ENCODE measurements around the gene EPS8L2. TPM values are rescaled to one million over a fixed set of nuclear protein-coding genes. Genes with fewer than 3 reads are reported as not detected.

The EPS8L2 gene
- total RNA-seq, 1 experiment from 2014 or later = 92.8 TPM

- H2AFZ ChIP-seq (ENCODE audit: low read length) = no peak overlapping the region
- no peaks in the 10 kb centered on the region for H3K79me1 ChIP-seq (ENCODE audit: insufficient read depth, low read depth, low read length, poor library complexity, severe bottlenecking)
- H3K23me2 ChIP-seq (ENCODE audit: insufficient read length, low read depth, low read length, poor library complexity, severe bottlenecking) = no peaks in the 10 kb centered on the region
- no peak overlapping the region for H3K18ac ChIP-seq (ENCODE audit: insufficient read length, low read depth, low read length)
- no peak overlapping the region for H4K91ac ChIP-seq (ENCODE audit: insufficient read length, low read depth, low read length)
- peaks cover 5 to 18% (median 9%) of the 10 kb centered on the region in 3 experiments; a peak in 5 of 7 replicates for H3K36me3 Mint-ChIP-seq (ENCODE audit: insufficient read depth in 1 of 3, low read depth in 3 of 3)
- H3K56ac ChIP-seq (ENCODE audit: insufficient read length, low read depth, low read length) = no peak overlapping the region
- no peak overlapping the region for H2BK15ac ChIP-seq (ENCODE audit: low read depth, low read length)
- H3K9ac ChIP-seq (ENCODE audit: extremely low read depth, insufficient read length, low read length) = no peak overlapping the region
- no peak overlapping the region for H3K27ac Mint-ChIP-seq
- WGBS (ENCODE audit: extremely low coverage, insufficient read length, low lambda C conversion rate) = no CpG with 5 or more reads among the region's 34 CpGs
- H3K9me3 ChIP-seq (ENCODE audit: control insufficient read depth, low read depth, low read length) = no peaks in the 10 kb centered on the region
- H3K79me2 ChIP-seq (ENCODE audit: insufficient read depth, low read length) = no peaks in the 10 kb centered on the region
- H3K23ac ChIP-seq (ENCODE audit: insufficient read length, low read depth, low read length) = no peak overlapping the region
- H3K4me3 Mint-ChIP-seq = peak overlapping the region in 1 of 2 experiments; percentile 66; a peak in 3 of 5 replicates
- H4K8ac ChIP-seq (replicated peaks; ENCODE audit: insufficient read length, low read depth, low read length) = no peak overlapping the region
- no peaks in the 10 kb centered on the region for H3K4me1 ChIP-seq (ENCODE audit: insufficient read depth, low read length)
- H3K4me2 ChIP-seq (ENCODE audit: insufficient read depth, insufficient read length, low read length) = no peak overlapping the region
- no peaks in the 10 kb centered on the region for H4K20me1 ChIP-seq (ENCODE audit: control insufficient read depth, insufficient read depth, insufficient read length)
- H3K27me3 ChIP-seq (ENCODE audit: insufficient read depth, low read length) = no peaks in the 10 kb centered on the region
- no peak overlapping the region for H3K14ac ChIP-seq (ENCODE audit: insufficient read depth, low read length)
- no peak overlapping the region for H2BK5ac ChIP-seq (ENCODE audit: insufficient read length, low read length)
- no peak overlapping the region for H2BK20ac ChIP-seq (ENCODE audit: low read depth, low read length, poor library complexity, severe bottlenecking)
- no peak overlapping the region for H4K5ac ChIP-seq (ENCODE audit: insufficient read length, low read depth, low read length)
- no peak for DNase-seq
- H2AK5ac ChIP-seq (ENCODE audit: insufficient read length, low read length) = no peak overlapping the region
- H3K27ac ChIP-seq (ENCODE audit: insufficient read length, low read depth, low read length) = no peak overlapping the region
- H3K4ac ChIP-seq (ENCODE audit: low read depth, low read length) = no peak overlapping the region
- H3K4me1 Mint-ChIP-seq = peaks cover under 1 to 13% of the 10 kb centered on the region in 2 experiments; a peak in 3 of 4 replicates
- peaks cover 9 to 12% of the 10 kb centered on the region in 2 experiments for H3K9me3 Mint-ChIP-seq
- TF ChIP-seq CTCF (conservative IDR thresholded peaks at IDR 0.05) = no peak
- H2BK12ac ChIP-seq (ENCODE audit: insufficient read length, low read depth, low read length) = no peak overlapping the region
- no peak overlapping the region for H2BK120ac ChIP-seq (ENCODE audit: low read depth, low read length, poor library complexity, severe bottlenecking)
- H3K27me3 Mint-ChIP-seq (ENCODE audit: low read depth) = no peaks in the 10 kb centered on the region
- H3T11ph ChIP-seq (ENCODE audit: low read length) = no peak overlapping the region
Measured at GRCh38 chr11:719214-720016, 13.4 kb downstream of the EPS8L2 start.
